ENCODE results near the gene UQCC5. TPM values are rescaled to one million over a fixed set of nuclear protein-coding genes. Genes with fewer than 3 reads are reported as not detected.

The UQCC5 gene
- total and polyA plus RNA-seq, 2 experiments from 2014 or later: 0.32 to 64.2 TPM

- 90 to 92% methylated on average over 10 to 11 of the region's 11 CpGs for WGBS, 2 experiments (ENCODE audit: low coverage in 1 of 2, low lambda C conversion rate in 2 of 2, missing lambda C conversion rate in 2 of 2)
- in situ Hi-C loops (cut with MboI): no loop called here
- Histone ChIP-seq H3K4me1 (ENCODE audit: insufficient read depth) (peaks cover 10% of the 10 kb centered on the region), H3K27me3 (replicated peaks; ENCODE audit: insufficient read depth) (no peaks in the 10 kb centered on the region), H3K9me2 (ENCODE audit: insufficient read depth) (no peaks in the 10 kb centered on the region), H3K9ac (no peak overlapping the region), H4K20me1 (ENCODE audit: insufficient read depth) (no peaks in the 10 kb centered on the region), H3K9me3 (ENCODE audit: low read depth) (no peaks in the 10 kb centered on the region), H3K4me3 (no peak overlapping the region), H3K27ac (no peak overlapping the region), H2AFZ (no peak overlapping the region), H3K79me2 (ENCODE audit: insufficient read depth) (no peaks in the 10 kb centered on the region), H3F3A (ENCODE audit: insufficient read depth) (0 out of 2 replicates have a peak, but pooled peaks cover 9% of the 10 kb centered on the region), H3K36me3 (ENCODE audit: low read depth) (no peaks in the 10 kb centered on the region), H3K4me2 (ENCODE audit: unreplicated experiment) (no peak overlapping the region)
- no peak for TF ChIP-seq EZH2 (IDR thresholded peaks at IDR 0.05; ENCODE audit: insufficient read depth, poor library complexity, severe bottlenecking)
- TF ChIP-seq EZH2phosphoT487 (IDR thresholded peaks at IDR 0.05; ENCODE audit: insufficient read depth, low read depth): no peak
- DNase-seq: no peak
Observed at GRCh38 chr3:52502808-52503350, 33.5 kb upstream of the UQCC5 start.

- in situ Hi-C loops (cut with MboI): no loop called here
- TF ChIP-seq EZH2 (IDR thresholded peaks at IDR 0.05; ENCODE audit: insufficient read depth, poor library complexity, severe bottlenecking) (no peak), EZH2phosphoT487 (IDR thresholded peaks at IDR 0.05; ENCODE audit: insufficient read depth, low read depth) (no peak)
- WGBS, 2 experiments (ENCODE audit: low coverage in 1 of 2, low lambda C conversion rate in 2 of 2, missing lambda C conversion rate in 2 of 2): 43 to 53% methylated on average over 15 to 23 of the region's 23 CpGs
Observed at GRCh38 chr3:52503788-52504424, 32.5 kb upstream of the UQCC5 start.

GRCh38 chr3:52504977-52505376 is 31.4 kb upstream of the UQCC5 start:
- Histone ChIP-seq H3F3A (ENCODE audit: insufficient read depth) (no peaks in the 10 kb centered on the region), H3K79me2 (ENCODE audit: insufficient read depth) (no peaks in the 10 kb centered on the region), H3K4me1 (ENCODE audit: insufficient read depth) (no peaks in the 10 kb centered on the region), H3K9me3 (ENCODE audit: low read depth) (no peaks in the 10 kb centered on the region), H3K27me3 (replicated peaks; ENCODE audit: insufficient read depth) (no peaks in the 10 kb centered on the region), H3K27ac (no peak overlapping the region), H3K4me2 (ENCODE audit: unreplicated experiment) (no peak overlapping the region), H3K4me3 (no peak overlapping the region), H3K9ac (no peak overlapping the region), H4K20me1 (ENCODE audit: insufficient read depth) (no peaks in the 10 kb centered on the region), H3K36me3 (ENCODE audit: low read depth) (no peaks in the 10 kb centered on the region), H3K9me2 (ENCODE audit: insufficient read depth) (no peaks in the 10 kb centered on the region), H2AFZ (no peak overlapping the region)
- in situ Hi-C loops (cut with MboI): no loop called here
- TF ChIP-seq EZH2 (IDR thresholded peaks at IDR 0.05; ENCODE audit: insufficient read depth, poor library complexity, severe bottlenecking) (no peak), EZH2phosphoT487 (IDR thresholded peaks at IDR 0.05; ENCODE audit: insufficient read depth, low read depth) (no peak)
- DNase-seq: no peak
- 64 to 76% methylated on average over 10 of the region's 10 CpGs for whole genome bisulfite sequencing, 2 experiments (ENCODE audit: low coverage in 1 of 2, low lambda C conversion rate in 2 of 2, missing lambda C conversion rate in 2 of 2)

More at GRCh38 chr3:52503788-52504424, 32.5 kb upstream of the UQCC5 start:
- Histone ChIP-seq H3K4me3 (no peak overlapping the region), H3K27me3 (replicated peaks; ENCODE audit: insufficient read depth) (no peaks in the 10 kb centered on the region), H3K4me1 (ENCODE audit: insufficient read depth) (no peaks in the 10 kb centered on the region), H3K9ac (no peak overlapping the region), H3K36me3 (ENCODE audit: low read depth) (no peaks in the 10 kb centered on the region), H3K79me2 (ENCODE audit: insufficient read depth) (no peaks in the 10 kb centered on the region), H3K27ac (no peak overlapping the region), H4K20me1 (ENCODE audit: insufficient read depth) (no peaks in the 10 kb centered on the region), H3K4me2 (ENCODE audit: unreplicated experiment) (no peak overlapping the region), H2AFZ (no peak overlapping the region), H3K9me3 (ENCODE audit: low read depth) (no peaks in the 10 kb centered on the region), H3F3A (ENCODE audit: insufficient read depth) (no peaks in the 10 kb centered on the region), H3K9me2 (ENCODE audit: insufficient read depth) (no peaks in the 10 kb centered on the region)
- no peak for DNase-seq

GRCh38 chr3:52506266-52506966 is 30.0 kb upstream of the UQCC5 start:
- no peaks in the 10 kb centered on the region for H3K9me3 ChIP-seq (ENCODE audit: low read depth)
- H3K4me3 ChIP-seq: no peak overlapping the region
- 67 to 75% methylated on average over 26 to 27 of the region's 27 CpGs for WGBS, 2 experiments (ENCODE audit: low coverage in 1 of 2, low lambda C conversion rate in 2 of 2, missing lambda C conversion rate in 2 of 2)
- no peaks in the 10 kb centered on the region for H3K79me2 ChIP-seq (ENCODE audit: insufficient read depth)
- H3K4me2 ChIP-seq (ENCODE audit: unreplicated experiment): no peak overlapping the region
- H2AFZ ChIP-seq: no peak overlapping the region
- no peaks in the 10 kb centered on the region for H3K36me3 ChIP-seq (ENCODE audit: low read depth)
- no peaks in the 10 kb centered on the region for H3K9me2 ChIP-seq (ENCODE audit: insufficient read depth)
- in situ Hi-C loops (cut with MboI): no loop called here
- TF ChIP-seq EZH2 (IDR thresholded peaks at IDR 0.05; ENCODE audit: insufficient read depth, poor library complexity, severe bottlenecking) (no peak), EZH2phosphoT487 (IDR thresholded peaks at IDR 0.05; ENCODE audit: insufficient read depth, low read depth) (no peak)
- DNase-seq: no peak
- H3F3A ChIP-seq (ENCODE audit: insufficient read depth): no peaks in the 10 kb centered on the region
- no peak overlapping the region for H3K27ac ChIP-seq
- H3K9ac ChIP-seq: no peak overlapping the region
- no peaks in the 10 kb centered on the region for H4K20me1 ChIP-seq (ENCODE audit: insufficient read depth)
- H3K4me1 ChIP-seq (ENCODE audit: insufficient read depth): no peaks in the 10 kb centered on the region
- no peaks in the 10 kb centered on the region for H3K27me3 ChIP-seq (replicated peaks; ENCODE audit: insufficient read depth)
